HUES64 (cell line): ENCODE results near the gene GGACT.

Source experiments
- H3K27ac ChIP-seq: 2 replicates; pipeline ENCODE4 v1.7.0; 2013; ENCODE audit warnings: low read depth, low read length, inconsistent platforms
- H3K27me3 ChIP-seq: 2 replicates; pipeline ENCODE4 v1.6.1; 2013; ENCODE audit warnings: mild to moderate bottlenecking, low read length; ENCODE audit not compliant: insufficient read depth
- H3K36me3 ChIP-seq: 2 replicates; pipeline ENCODE4 v1.6.1; 2013; ENCODE audit warnings: mild to moderate bottlenecking, low read length; ENCODE audit not compliant: insufficient read depth
- H3K4me1 ChIP-seq: 2 replicates; pipeline ENCODE4 v1.6.1; 2013; ENCODE audit warnings: mild to moderate bottlenecking, low read length, moderate library complexity; ENCODE audit not compliant: insufficient read depth
- H3K4me3 ChIP-seq: 2 replicates; pipeline ENCODE4 v1.5.1; 2013; ENCODE audit warnings: mild to moderate bottlenecking, low read length, moderate library complexity
- H3K9ac ChIP-seq: 2 replicates; pipeline ENCODE4 v1.6.1; 2013; ENCODE audit warnings: mild to moderate bottlenecking, low read depth, low read length
- H3K9me3 ChIP-seq: 2 replicates; pipeline ENCODE4 v1.6.1; 2013; ENCODE audit warnings: low read depth, low read length; ENCODE audit not compliant: insufficient read depth
- WGBS: fragments of 150-250, 120-280 bp; methylation state at CpG from one replicate; pipeline ENCODE4 v1.1.7; 2013; ENCODE audit warnings: missing lambda C conversion rate; 5-methylcytosine and 5-hydroxymethylcytosine counted together

GGACT gene

GRCh38 chr13:100510208-100510957 is 78.2 kb downstream of the GGACT start:
- H3K9ac ChIP-seq = peak overlapping the region; percentile 47

GRCh38 chr13:100508996-100509395 is 79.6 kb downstream of the GGACT start:
- H3K36me3 ChIP-seq = no peaks in the 10 kb centered on the region
- H3K27ac ChIP-seq = peak overlapping the region; percentile 78; the same call in 1 of the 2 replicates
- H3K4me1 ChIP-seq = peaks cover 55% of the 10 kb centered on the region
- no peak overlapping the region for H3K4me3 ChIP-seq
- no peak overlapping the region for H3K9ac ChIP-seq
- 79% methylated on average over 8 of the region's 8 CpGs for WGBS
- H3K9me3 ChIP-seq = no peaks in the 10 kb centered on the region
- no peaks in the 10 kb centered on the region for H3K27me3 ChIP-seq

More at GRCh38 chr13:100510208-100510957, 78.2 kb downstream of the GGACT start:
- H3K27me3 ChIP-seq = no peaks in the 10 kb centered on the region
- H3K9me3 ChIP-seq = no peaks in the 10 kb centered on the region
- H3K4me3 ChIP-seq = no peak overlapping the region
- H3K36me3 ChIP-seq = no peaks in the 10 kb centered on the region
- 16% methylated on average over 10 of the region's 11 CpGs for WGBS
- peak overlapping the region; percentile 78; the same call in 1 of the 2 replicates for H3K27ac ChIP-seq
- peaks cover 67% of the 10 kb centered on the region for H3K4me1 ChIP-seq

- Histone ChIP-seq H3K9me3 (no peaks in the 10 kb centered on the region), H3K36me3 (no peaks in the 10 kb centered on the region), H3K4me3 (no peak overlapping the region), H3K27me3 (no peaks in the 10 kb centered on the region), H3K4me1 (peaks cover 50% of the 10 kb centered on the region), H3K9ac (no peak overlapping the region), H3K27ac (peak overlapping the region; percentile 9)
- WGBS = 96% methylated on average over 5 of the region's 6 CpGs
These were observed 80.1 kb downstream of the GGACT start for GRCh38 chr13:100508455-100508854.

- WGBS = 95% methylated on average over 9 of the region's 9 CpGs
- no peaks in the 10 kb centered on the region for H3K9me3 ChIP-seq
- H3K36me3 ChIP-seq = no peaks in the 10 kb centered on the region
- peaks cover 49% of the 10 kb centered on the region for H3K4me1 ChIP-seq
- no peak overlapping the region for H3K27ac ChIP-seq
- no peaks in the 10 kb centered on the region for H3K27me3 ChIP-seq
- no peak overlapping the region for H3K9ac ChIP-seq
- H3K4me3 ChIP-seq = no peak overlapping the region
These were observed 81.8 kb downstream of the GGACT start for GRCh38 chr13:100506600-100507422.

GRCh38 chr13:100506154-100506553 is 82.4 kb downstream of the GGACT start:
- no peaks in the 10 kb centered on the region for H3K27me3 ChIP-seq
- no peaks in the 10 kb centered on the region for H3K9me3 ChIP-seq
- H3K4me3 ChIP-seq = no peak overlapping the region
- WGBS = 88% methylated on average over 15 of the region's 15 CpGs
- peaks cover 42% of the 10 kb centered on the region for H3K4me1 ChIP-seq
- H3K9ac ChIP-seq = no peak overlapping the region
- H3K36me3 ChIP-seq = no peaks in the 10 kb centered on the region
- no peak overlapping the region for H3K27ac ChIP-seq

GRCh38 chr13:100503622-100504021 is 85.0 kb downstream of the GGACT start:
- no peaks in the 10 kb centered on the region for H3K36me3 ChIP-seq
- WGBS = 97% methylated on average over 3 of the region's 3 CpGs
- H3K27ac ChIP-seq = no peak overlapping the region
- H3K27me3 ChIP-seq = no peaks in the 10 kb centered on the region
- no peak overlapping the region for H3K9ac ChIP-seq
- H3K9me3 ChIP-seq = no peaks in the 10 kb centered on the region
- peaks cover 31% of the 10 kb centered on the region for H3K4me1 ChIP-seq
- H3K4me3 ChIP-seq = no peak overlapping the region

- WGBS = 80% methylated on average over 2 of the region's 2 CpGs
- H3K27me3 ChIP-seq = no peaks in the 10 kb centered on the region
These were observed 86.1 kb downstream of the GGACT start for GRCh38 chr13:100502446-100502845.

GRCh38 chr13:100497389-100497788 is 91.2 kb downstream of the GGACT start:
- H3K4me1 ChIP-seq = peaks cover 18% of the 10 kb centered on the region
- no peak overlapping the region for H3K27ac ChIP-seq
- no peak overlapping the region for H3K4me3 ChIP-seq
- H3K9ac ChIP-seq = no peak overlapping the region
- H3K36me3 ChIP-seq = no peaks in the 10 kb centered on the region
- WGBS = 94% methylated on average over 1 of the region's 1 CpG
- H3K9me3 ChIP-seq = no peaks in the 10 kb centered on the region
- no peaks in the 10 kb centered on the region for H3K27me3 ChIP-seq

More at GRCh38 chr13:100502446-100502845, 86.1 kb downstream of the GGACT start:
- H3K4me3 ChIP-seq = no peak overlapping the region
- H3K9ac ChIP-seq = no peak overlapping the region; the same call in 1 of the 2 replicates
- no peak overlapping the region for H3K27ac ChIP-seq
- peaks cover 24% of the 10 kb centered on the region for H3K4me1 ChIP-seq
- H3K36me3 ChIP-seq = no peaks in the 10 kb centered on the region
- no peaks in the 10 kb centered on the region for H3K9me3 ChIP-seq

GRCh38 chr13:100495455-100495854 is 93.1 kb downstream of the GGACT start:
- 100% methylated on average over 1 of the region's 1 CpG for WGBS
- H3K4me1 ChIP-seq = peaks cover 27% of the 10 kb centered on the region

GRCh38 chr13:100493418-100493817 is 95.2 kb downstream of the GGACT start:
- Histone ChIP-seq H3K9me3 (no peaks in the 10 kb centered on the region), H3K4me3 (no peak overlapping the region), H3K27ac (no peak overlapping the region), H3K4me1 (peaks cover 21% of the 10 kb centered on the region), H3K9ac (no peak overlapping the region), H3K36me3 (no peaks in the 10 kb centered on the region), H3K27me3 (no peaks in the 10 kb centered on the region)
- 92% methylated on average over 7 of the region's 7 CpGs for WGBS

More at GRCh38 chr13:100495455-100495854, 93.1 kb downstream of the GGACT start:
- H3K9ac ChIP-seq = no peak overlapping the region
- no peak overlapping the region for H3K27ac ChIP-seq
- no peaks in the 10 kb centered on the region for H3K27me3 ChIP-seq
- H3K9me3 ChIP-seq = no peaks in the 10 kb centered on the region
- no peak overlapping the region for H3K4me3 ChIP-seq
- no peaks in the 10 kb centered on the region for H3K36me3 ChIP-seq

GRCh38 chr13:100491164-100491842 is 97.3 kb downstream of the GGACT start:
- no peak overlapping the region for H3K9ac ChIP-seq
- 51% methylated on average over 7 of the region's 8 CpGs for WGBS
- H3K4me1 ChIP-seq = peaks cover 33% of the 10 kb centered on the region
- H3K36me3 ChIP-seq = no peaks in the 10 kb centered on the region
- H3K27me3 ChIP-seq = no peaks in the 10 kb centered on the region
- peak overlapping the region; percentile 83 for H3K27ac ChIP-seq
- H3K4me3 ChIP-seq = no peak overlapping the region
- H3K9me3 ChIP-seq = no peaks in the 10 kb centered on the region
